22Rv1 (cell line): ENCODE results near the gene KIAA1958.

Experiments
- CTCF ChIP-seq: fragments of 450-650 bp; IDR thresholded peaks from 2 replicates; pipeline ENCODE4 v1.5.1; 2017; ENCODE audit warnings: mild to moderate bottlenecking
- ZFX ChIP-seq: fragments of 450-650 bp; IDR thresholded peaks from 2 replicates; pipeline ENCODE4 v1.6.1; 2017; ENCODE audit warnings: antibody characterized with exemption, borderline replicate concordance

GRCh38 chr9:112620388-112620787 lies 133.8 kb downstream of the KIAA1958 start:
- no peak for TF ChIP-seq CTCF
- TF ChIP-seq ZFX = no peak
